Progenitor cell of endocrine pancreas (in vitro differentiated cells): ENCODE data around the gene CDCA8. TPM values are rescaled to one million over a fixed set of nuclear protein-coding genes. Genes with fewer than 3 reads are reported as not detected.

Source experiments
- DNase-seq: peaks from one replicate; pipeline ENCODE4 v3.0.0; 2021; ENCODE audit warnings: low spot score; ENCODE audit not compliant: unreplicated experiment
- H3K27ac Mint-ChIP-seq: 2 replicates; pipeline ENCODE4 v1.8.0; 2021; ENCODE audit warnings: mild to moderate bottlenecking, moderate library complexity, mixed read lengths
- H3K27me3 Mint-ChIP-seq: 2 replicates; pipeline ENCODE4 v1.8.0; 2021; ENCODE audit warnings: mixed read lengths
- H3K36me3 Mint-ChIP-seq: 2 replicates; pipeline ENCODE4 v1.8.0; 2022; ENCODE audit warnings: mixed read lengths; ENCODE audit not compliant: insufficient read depth
- H3K4me1 Mint-ChIP-seq: 2 replicates; pipeline ENCODE4 v1.8.0; 2021; ENCODE audit warnings: low read depth, mixed read lengths
- H3K4me3 Mint-ChIP-seq: 2 replicates; pipeline ENCODE4 v1.8.0; 2021; ENCODE audit warnings: low read depth, mild to moderate bottlenecking, moderate library complexity, mixed read lengths
- H3K9me3 Mint-ChIP-seq: 2 replicates; pipeline ENCODE4 v1.8.0; 2021; ENCODE audit warnings: low read depth, mixed read lengths
- total RNA-seq: library from RNA; stranded (reverse); gene quantifications from 2 replicates; pipeline ENCODE4 v1.2.1, GENCODE V29; 2021
- TF ChIP-seq, protein P1 (sequence below): fragments of 200-600 bp; sonication (generic); IDR thresholded peaks from one replicate; pipeline ENCODE4 v1.5.0; 2021; ENCODE audit warnings: antibody characterized with exemption, mild to moderate bottlenecking; ENCODE audit not compliant: unreplicated experiment

CDCA8 gene
- total RNA-seq, 1 donor from 2014 or later = 19.3 TPM

DNA sequence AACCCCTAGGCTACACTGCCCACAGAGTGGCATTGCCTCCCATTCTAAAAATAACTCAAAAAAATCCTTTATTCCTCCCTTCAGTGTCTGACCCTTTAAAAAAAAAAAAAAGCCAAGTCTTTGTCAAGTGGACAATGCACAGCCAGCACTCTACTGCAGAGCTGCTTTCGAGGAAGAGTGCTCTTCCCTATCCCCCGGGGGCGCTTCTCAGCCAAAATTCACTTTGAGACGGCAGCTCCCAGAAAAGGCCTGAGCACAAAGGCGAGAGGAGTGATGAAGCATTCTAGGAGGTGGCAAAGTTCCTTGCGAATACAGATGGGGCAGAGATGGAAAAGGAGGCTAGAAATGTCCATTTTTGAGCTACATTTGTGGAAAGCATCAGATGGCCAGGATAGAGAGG lies 49.3 kb downstream of the CDCA8 start:
- peaks cover 8% of the 10 kb centered on the region for H3K9me3 Mint-ChIP-seq
- H3K4me3 Mint-ChIP-seq = no peak overlapping the region
- H3K36me3 Mint-ChIP-seq = no peaks in the 10 kb centered on the region
- no peak for DNase-seq
- H3K4me1 Mint-ChIP-seq = no peaks in the 10 kb centered on the region
- H3K27me3 Mint-ChIP-seq = peaks cover 47% of the 10 kb centered on the region
- TF ChIP-seq, protein P1, sequence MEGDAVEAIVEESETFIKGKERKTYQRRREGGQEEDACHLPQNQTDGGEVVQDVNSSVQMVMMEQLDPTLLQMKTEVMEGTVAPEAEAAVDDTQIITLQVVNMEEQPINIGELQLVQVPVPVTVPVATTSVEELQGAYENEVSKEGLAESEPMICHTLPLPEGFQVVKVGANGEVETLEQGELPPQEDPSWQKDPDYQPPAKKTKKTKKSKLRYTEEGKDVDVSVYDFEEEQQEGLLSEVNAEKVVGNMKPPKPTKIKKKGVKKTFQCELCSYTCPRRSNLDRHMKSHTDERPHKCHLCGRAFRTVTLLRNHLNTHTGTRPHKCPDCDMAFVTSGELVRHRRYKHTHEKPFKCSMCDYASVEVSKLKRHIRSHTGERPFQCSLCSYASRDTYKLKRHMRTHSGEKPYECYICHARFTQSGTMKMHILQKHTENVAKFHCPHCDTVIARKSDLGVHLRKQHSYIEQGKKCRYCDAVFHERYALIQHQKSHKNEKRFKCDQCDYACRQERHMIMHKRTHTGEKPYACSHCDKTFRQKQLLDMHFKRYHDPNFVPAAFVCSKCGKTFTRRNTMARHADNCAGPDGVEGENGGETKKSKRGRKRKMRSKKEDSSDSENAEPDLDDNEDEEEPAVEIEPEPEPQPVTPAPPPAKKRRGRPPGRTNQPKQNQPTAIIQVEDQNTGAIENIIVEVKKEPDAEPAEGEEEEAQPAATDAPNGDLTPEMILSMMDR = no peak
- no peak overlapping the region for H3K27ac Mint-ChIP-seq

DNA sequence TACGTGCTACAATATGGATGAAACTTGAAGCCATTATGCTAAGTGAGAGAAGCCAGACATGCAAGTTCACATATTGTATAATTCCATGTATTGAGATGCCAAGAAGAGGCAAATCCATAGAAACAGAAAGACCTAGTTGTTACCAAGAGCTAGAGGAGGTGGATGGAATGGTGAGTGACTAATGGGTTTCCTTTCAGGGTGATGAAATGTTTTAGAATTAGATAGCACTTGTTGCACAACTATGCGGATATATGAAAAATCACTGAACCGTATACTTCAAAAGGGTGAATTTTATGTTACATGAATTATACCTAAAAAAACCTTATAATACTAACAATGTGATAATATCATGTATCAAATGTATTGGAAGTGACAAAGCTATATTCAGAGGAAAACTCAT lies 54.5 kb downstream of the CDCA8 start:
- H3K4me1 Mint-ChIP-seq = no peaks in the 10 kb centered on the region
- TF ChIP-seq, protein P1 = no peak
- H3K27ac Mint-ChIP-seq = no peak overlapping the region
- no peak for DNase-seq
- H3K9me3 Mint-ChIP-seq = peaks cover 4% of the 10 kb centered on the region
- H3K36me3 Mint-ChIP-seq = no peaks in the 10 kb centered on the region
- no peak overlapping the region for H3K4me3 Mint-ChIP-seq
- peaks cover 49% of the 10 kb centered on the region for H3K27me3 Mint-ChIP-seq

DNA sequence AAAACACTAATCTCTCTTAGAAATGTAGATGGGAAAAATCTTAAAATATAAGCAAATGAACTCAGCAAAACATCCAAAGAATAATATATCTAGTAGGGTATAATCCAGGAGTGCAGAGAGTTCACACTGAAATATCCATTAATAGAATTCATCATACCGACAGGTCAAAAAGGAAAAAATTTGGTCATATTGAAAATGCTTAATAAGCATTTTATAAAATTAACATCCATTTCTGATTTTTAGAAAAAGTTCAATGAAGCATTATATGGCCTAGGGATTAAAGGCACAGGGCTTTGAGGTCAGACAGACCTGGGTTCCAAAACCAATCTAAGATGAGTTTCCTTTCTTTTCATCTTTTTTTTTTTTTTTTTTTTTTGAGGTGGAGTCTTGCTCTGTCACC lies 56.2 kb downstream of the CDCA8 start:
- H3K36me3 Mint-ChIP-seq = no peaks in the 10 kb centered on the region
- H3K4me1 Mint-ChIP-seq = peaks cover 3% of the 10 kb centered on the region
- TF ChIP-seq, protein P1 = no peak
- DNase-seq = no peak
- no peak overlapping the region for H3K4me3 Mint-ChIP-seq
- H3K9me3 Mint-ChIP-seq = peaks cover 4% of the 10 kb centered on the region
- H3K27me3 Mint-ChIP-seq = peaks cover 50% of the 10 kb centered on the region
- no peak overlapping the region for H3K27ac Mint-ChIP-seq

DNA sequence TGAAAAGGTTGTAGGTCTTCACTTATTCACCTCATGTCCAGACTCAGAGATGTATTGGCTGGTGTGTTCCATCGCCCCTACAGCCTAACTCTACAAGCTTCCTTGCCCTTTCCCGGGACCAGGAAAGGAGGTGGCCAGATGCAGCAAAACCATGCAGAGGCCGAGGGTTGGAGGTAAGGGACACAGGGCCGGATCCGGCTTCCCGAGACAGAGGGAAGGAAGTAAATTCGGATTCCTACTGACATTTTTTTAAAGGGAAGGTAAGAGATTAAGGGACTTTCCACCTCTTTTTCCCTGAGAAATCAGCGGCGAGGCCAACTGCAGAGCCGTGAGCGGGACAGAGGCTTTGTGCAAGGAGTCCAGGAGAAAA lies 59.9 kb downstream of the CDCA8 start:
- Mint-ChIP-seq H3K4me1 (peaks cover 3% of the 10 kb centered on the region), H3K9me3 (no peaks in the 10 kb centered on the region), H3K4me3 (peak overlapping the region; percentile 77), H3K36me3 (no peaks in the 10 kb centered on the region), H3K27ac (peak overlapping the region; percentile 59), H3K27me3 (peaks cover 41% of the 10 kb centered on the region)
- TF ChIP-seq, protein P1 = no peak
- no peak for DNase-seq

DNA sequence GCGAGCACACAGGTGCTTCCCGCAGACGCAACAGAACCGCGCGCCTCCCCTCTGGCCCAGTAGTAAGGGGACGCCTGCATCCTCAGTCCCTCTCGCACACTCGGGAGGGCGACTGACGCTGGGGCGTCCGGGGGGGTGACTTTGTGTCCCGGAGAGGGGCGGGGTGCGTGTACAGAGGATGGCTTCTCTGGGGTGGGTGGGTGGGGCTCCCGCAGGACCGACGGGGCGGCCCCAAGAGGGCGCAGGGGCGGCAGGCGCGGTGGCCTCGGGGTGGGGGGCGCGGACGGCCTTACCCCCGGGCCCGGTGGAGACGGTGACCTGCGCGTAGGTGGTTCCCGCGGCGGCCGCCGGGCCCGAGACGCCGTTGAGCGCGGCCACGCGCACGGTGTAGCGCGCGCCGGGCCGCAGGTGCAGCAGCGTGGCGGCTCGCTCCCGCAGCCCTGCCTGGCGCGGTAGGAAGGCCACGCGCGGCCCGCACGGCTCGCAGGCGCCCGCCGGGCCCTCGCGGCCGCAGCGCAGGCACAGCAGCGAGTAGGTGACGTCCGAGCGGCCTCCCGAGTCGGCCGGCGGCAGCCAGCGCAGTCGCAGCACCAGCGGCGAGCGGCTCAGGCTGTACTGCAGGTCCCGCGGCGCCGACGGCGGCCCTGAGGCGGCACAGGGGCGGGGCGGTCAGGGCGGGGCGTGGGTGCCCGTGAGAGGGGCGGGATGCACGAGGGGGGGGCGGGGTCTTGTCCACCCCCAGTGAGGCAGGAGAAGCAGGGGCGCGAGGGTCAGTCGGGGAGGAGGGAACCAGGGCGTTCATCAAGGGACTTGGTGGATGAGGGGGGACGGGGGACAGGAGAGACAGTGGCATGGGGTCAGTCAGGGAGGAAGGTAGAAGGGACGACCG lies 60.5 kb downstream of the CDCA8 start:
- Mint-ChIP-seq H3K4me1 (peaks cover 3% of the 10 kb centered on the region), H3K27ac (no peak overlapping the region), H3K36me3 (no peaks in the 10 kb centered on the region), H3K4me3 (peak overlapping the region; percentile 77), H3K27me3 (peaks cover 38% of the 10 kb centered on the region), H3K9me3 (no peaks in the 10 kb centered on the region)
- TF ChIP-seq, protein P1 = no peak
- peak; percentile 53 for DNase-seq
